ENCODE results near the gene FXYD2.
A peak's percentile ranks its signal among the peaks of the same experiment; 100 is the strongest.

The FXYD2 gene

GRCh38 chr11:117834838-117835443 lies 10.4 kb upstream of the FXYD2 start:
- no peak for DNase-seq

DNA sequence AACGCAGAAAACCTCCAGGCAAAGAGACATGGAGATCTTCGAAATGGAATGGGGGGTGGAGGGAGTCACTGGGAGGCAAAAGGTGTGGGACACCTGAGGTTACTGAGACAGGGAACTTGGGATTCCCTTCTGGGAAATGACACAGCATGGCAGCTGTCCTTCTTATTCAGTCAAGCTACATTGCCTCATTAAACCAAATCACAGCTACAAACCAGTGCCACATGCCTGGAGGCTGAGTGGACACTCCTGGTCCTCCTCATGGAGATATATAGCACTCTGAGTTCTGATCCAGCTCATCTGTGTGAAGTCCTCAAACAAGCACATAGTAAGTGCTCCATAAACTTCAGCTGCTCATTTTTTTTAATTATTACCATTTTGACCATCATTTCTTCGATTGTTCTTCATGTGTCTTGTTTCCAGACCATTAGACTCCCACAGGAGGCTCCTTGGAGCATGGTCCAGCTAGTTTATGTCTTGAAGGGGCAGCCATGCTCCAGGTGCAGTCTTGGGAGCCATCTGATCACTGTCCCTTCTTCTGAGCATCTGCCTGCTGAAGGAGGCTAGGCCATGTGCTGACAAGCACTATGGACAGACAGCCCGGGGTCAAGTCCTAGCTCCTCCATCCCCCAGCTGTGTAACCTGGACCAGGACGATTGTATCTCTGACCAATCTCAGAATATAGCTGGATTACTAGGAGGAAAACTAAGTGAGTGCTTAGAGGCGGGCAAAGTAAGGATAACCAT lies 9.7 kb upstream of the FXYD2 start:
- DNase-seq = no peak

GRCh38 chr11:117833401-117833891 lies 8.9 kb upstream of the FXYD2 start:
- peak; percentile 99 for DNase-seq

DNA sequence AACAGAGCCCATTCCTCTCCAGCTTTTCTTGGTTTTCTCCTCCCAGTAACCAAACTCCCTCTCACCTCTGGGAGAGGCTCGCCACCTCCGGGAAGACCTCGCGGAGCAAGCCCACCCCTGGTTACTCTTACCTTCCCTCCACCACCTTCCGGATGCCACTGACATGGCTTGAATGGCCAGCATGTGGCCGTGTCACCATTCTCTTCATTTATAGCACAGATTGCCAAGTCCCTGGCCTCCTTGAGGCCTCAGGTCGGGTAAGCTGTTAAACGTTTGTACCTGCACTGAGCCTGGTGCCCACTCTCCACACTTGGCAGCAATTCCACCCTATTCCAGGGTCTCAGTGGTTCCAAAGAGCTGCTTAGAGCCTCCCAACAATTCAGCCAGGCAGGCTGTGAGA lies 8.0 kb upstream of the FXYD2 start:
- no peak for DNase-seq

DNA sequence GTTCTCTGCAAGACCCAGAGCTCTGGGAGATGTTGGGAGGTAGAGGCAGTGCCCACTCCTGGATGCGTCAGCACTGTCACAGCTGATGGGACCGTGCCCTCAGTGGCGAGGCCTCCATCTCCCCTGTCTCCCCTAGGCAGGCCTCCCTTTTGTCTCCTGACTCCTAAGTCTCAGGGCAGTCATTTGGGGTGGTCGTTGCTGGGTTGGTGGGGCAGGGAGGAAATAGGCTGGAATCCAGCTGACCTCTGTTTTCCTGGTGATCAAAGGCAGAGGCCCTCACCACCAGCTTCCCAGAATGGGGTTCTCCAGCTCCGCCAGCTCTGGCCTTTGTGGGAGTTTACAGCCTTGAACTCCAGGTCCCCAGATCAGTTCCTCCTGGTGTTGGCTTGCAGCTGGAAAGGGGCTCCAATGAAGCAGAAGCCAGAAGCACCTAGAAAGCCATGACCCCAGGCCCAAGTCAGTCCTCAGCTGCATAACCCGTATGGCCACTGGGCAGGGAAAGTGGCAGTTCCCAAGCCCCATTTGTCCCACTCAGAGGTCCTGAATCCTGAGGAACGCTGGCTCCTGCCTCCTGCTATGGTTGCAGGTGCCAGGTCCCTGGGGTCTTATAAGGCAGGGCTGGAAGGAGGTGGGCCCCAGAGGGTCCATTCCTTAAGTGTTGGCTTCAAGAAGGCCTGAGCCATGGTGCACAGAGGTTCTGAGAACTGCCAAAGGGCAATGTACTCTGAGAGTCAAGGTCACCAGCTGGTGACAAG lies 7.3 kb upstream of the FXYD2 start:
- DNase-seq = no peak

- DNase-seq = no peak
Measured at GRCh38 chr11:117830674-117831351, 6.3 kb upstream of the FXYD2 start.

GRCh38 chr11:117830072-117830471 lies 5.5 kb upstream of the FXYD2 start:
- DNase-seq = no peak

GRCh38 chr11:117829369-117829725 lies 4.8 kb upstream of the FXYD2 start:
- DNase-seq = no peak

- DNase-seq = no peak
Measured at GRCh38 chr11:117828611-117829368, 4.2 kb upstream of the FXYD2 start.

GRCh38 chr11:117827521-117828511 lies 3.3 kb upstream of the FXYD2 start:
- DNase-seq = peak; percentile 28

DNA sequence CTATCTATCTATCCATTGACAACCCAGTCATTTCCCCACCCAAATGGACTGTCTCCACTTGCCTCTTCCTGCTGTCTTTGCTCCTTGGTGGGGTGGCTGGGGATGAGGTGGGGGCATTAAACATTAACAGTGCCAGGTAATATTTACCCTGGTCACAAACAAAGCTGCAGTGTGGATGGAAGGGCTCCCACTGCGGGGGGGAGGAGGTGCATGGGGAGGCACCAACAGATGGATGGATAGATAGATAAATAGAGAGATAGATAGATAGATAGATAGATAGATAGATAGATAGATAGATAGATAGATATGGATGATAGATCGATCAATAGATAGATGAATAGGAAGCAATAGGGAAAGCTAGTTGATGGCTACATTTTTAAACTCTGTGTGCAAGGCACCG lies 2.3 kb upstream of the FXYD2 start:
- DNase-seq = no peak

DNA sequence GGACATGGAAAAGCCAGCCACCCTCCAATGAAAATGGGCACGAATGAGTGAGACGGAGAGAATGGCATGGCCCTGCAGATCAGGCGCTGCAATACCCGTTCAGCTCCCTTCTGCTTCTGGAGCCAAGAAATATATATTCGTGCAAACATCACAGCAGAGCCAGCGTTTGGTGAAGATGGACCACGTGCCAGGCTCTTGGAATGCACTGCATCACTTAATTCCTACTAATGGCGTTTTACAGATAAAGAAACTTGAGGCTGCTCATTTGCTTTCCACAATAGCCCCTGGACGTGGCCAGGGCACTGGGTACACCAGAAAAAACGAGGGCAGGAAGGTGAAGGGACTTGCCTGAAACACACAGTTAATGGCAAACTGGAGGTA lies 1.6 kb upstream of the FXYD2 start:
- no peak for DNase-seq

GRCh38 chr11:117825538-117826189 lies 1.1 kb upstream of the FXYD2 start:
- no peak for DNase-seq

DNA sequence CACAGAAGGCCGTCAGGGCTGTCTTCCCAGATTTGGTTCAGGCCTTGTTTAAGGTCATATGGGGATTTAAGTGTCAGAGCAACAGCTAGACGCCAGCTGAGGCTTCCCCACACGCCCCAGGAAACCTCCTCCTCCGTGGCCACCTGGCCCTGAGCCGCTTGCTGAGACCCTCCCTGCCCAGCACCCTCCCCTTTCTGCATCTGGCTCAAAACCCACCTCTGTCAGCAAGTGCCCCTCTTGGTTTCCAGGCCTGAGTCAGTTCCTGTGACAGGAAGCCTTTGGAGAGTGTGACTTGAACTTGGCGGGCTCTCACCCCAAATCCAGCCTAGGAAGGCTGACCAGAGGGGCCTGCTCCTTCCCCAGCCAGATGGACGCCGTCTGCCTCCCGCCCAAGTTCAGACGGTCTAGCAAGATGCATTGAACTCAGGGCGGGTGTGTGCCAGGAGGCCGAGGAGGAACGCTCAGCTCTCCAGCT lies 561 bp downstream of the FXYD2 start:
- DNase-seq = no peak

GRCh38 chr11:117823294-117823945 lies 1.1 kb downstream of the FXYD2 start:
- DNase-seq = no peak

- DNase-seq = no peak
Measured at GRCh38 chr11:117822074-117823033, 2.2 kb downstream of the FXYD2 start.

DNA sequence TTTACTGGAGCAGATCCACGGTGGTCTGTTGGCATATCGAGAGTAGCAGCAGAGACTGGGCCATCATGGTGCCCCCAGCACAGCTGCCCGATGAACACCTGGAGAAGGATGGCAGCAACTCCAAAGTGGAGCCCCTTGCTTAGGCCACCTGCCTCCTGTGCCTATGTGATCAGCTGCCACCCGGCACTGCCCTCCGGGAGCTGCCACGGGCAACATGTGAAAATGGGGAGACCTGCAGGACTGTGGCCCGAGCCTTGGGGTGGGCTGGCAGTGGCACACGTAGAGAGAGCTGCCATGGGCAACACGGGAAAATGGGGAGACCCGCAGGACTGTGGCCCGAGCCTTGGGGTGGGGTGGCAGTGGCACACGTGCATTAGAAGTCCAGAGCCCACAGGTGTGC lies 3.1 kb downstream of the FXYD2 start:
- DNase-seq = no peak

- DNase-seq = no peak
Measured at GRCh38 chr11:117820516-117820915, 4.0 kb downstream of the FXYD2 start.

DNA sequence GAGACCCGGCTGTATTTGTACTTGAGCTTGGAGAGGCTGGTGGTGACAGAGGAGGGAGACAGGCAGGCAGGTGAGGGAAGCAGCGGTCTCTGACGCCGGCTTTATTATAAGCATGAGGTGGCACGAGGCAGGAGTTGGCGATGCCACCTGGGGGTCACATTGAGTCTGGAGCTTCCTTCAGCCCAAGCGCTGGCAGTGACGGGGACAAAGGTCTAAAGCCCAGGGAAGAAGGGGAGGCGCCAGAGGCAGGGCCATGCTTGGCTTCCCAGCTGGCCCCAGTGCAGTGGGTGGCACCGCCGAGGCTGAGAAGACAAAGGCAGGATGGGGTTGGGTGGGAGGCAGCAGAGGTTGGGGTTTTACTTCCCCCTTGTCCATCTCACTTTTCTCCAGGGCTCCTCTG lies 4.5 kb downstream of the FXYD2 start:
- peak; percentile 85 for DNase-seq

All from NCI-H2029 (cell line).